HEK293 (cell line): ENCODE measurements around the gene ADCY3.

Experiments
- BCL11A ChIP-seq: fragments of 450-650 bp; formaldehyde crosslinking; IDR thresholded peaks from 2 replicates; pipeline ENCODE4 v1.5.1; 2016; ENCODE audit warnings: low read depth, missing biosample characterization, missing genetic modification characterization
- ZNF560 ChIP-seq: fragments of 450-650 bp; formaldehyde crosslinking; IDR thresholded peaks from 2 replicates; pipeline ENCODE4 v1.5.1; 2017; ENCODE audit warnings: missing biosample characterization, missing genetic modification characterization, borderline replicate concordance
- TF ChIP-seq, protein P1 (sequence below): fragments of 450-650 bp; formaldehyde crosslinking; IDR thresholded peaks from 2 replicates; pipeline ENCODE4 v1.5.1; 2016; ENCODE audit warnings: missing biosample characterization, missing genetic modification characterization, low read depth

GRCh38 chr2:24870440-24870839, 49.6 kb downstream of the ADCY3 start:
- TF ChIP-seq, protein P1, sequence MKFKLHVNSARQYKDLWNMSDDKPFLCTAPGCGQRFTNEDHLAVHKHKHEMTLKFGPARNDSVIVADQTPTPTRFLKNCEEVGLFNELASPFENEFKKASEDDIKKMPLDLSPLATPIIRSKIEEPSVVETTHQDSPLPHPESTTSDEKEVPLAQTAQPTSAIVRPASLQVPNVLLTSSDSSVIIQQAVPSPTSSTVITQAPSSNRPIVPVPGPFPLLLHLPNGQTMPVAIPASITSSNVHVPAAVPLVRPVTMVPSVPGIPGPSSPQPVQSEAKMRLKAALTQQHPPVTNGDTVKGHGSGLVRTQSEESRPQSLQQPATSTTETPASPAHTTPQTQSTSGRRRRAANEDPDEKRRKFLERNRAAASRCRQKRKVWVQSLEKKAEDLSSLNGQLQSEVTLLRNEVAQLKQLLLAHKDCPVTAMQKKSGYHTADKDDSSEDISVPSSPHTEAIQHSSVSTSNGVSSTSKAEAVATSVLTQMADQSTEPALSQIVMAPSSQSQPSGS = no peak
- TF ChIP-seq BCL11A (tag by site-specific recombination) = no peak
- no peak for TF ChIP-seq ZNF560 (tag by site-specific recombination)
